ENCODE data around the gene SQSTM1. TPM values are rescaled to one million over a fixed set of nuclear protein-coding genes. Genes with fewer than 3 reads are reported as not detected.

SQSTM1 gene
- total and polyA plus RNA-seq, 9 of the 15 experiments (the other 6 are each of a cell fraction or from before 2014, with no cell fraction given), result 5.6 to 148 (median 64.0) TPM

- TF ChIP-seq PATZ1 (CRISPR knock-in tag; IDR thresholded peaks at IDR 0.05; ENCODE audit: borderline replicate concordance) (0 out of 2 replicates have a peak, but pooled peaks have one; percentile 36), MYC (IDR thresholded peaks at IDR 0.05; ENCODE audit: low read depth, low read length) (peak; percentile 97), MYC (CRISPR knock-in tag; IDR thresholded peaks at IDR 0.05; ENCODE audit: borderline replicate concordance, low read depth) (peak; percentile 88), RERE (CRISPR knock-in tag; IDR thresholded peaks at IDR 0.05; ENCODE audit: borderline replicate concordance) (no peak), CLOCK (CRISPR knock-in tag; IDR thresholded peaks at IDR 0.05; ENCODE audit: borderline replicate concordance) (peak; percentile 84; the same call in 1 of the 2 replicates), SRSF3 (IDR thresholded peaks at IDR 0.05; ENCODE audit: insufficient read depth, low read length) (0 out of 2 replicates have a peak, but pooled peaks have one; percentile 42), UBTF (IDR thresholded peaks at IDR 0.05; ENCODE audit: borderline replicate concordance in 1 of 2, low read depth in 2 of 2, low read length in 2 of 2) (peak in 1 of 2 experiments; percentile 11; a peak in 1 of 4 replicates), HMG20A (CRISPR knock-in tag; conservative IDR thresholded peaks at IDR 0.05) (0 out of 2 replicates have a peak, but pooled peaks have one; percentile 9), IRF1 (CRISPR knock-in tag; IDR thresholded peaks at IDR 0.05; ENCODE audit: borderline replicate concordance) (0 out of 2 replicates have a peak, but pooled peaks have one; percentile 14), ZNF696 (CRISPR knock-in tag; conservative IDR thresholded peaks at IDR 0.05) (no peak)
Observed at GRCh38 chr5:179819296-179820126, 1.2 kb upstream of the SQSTM1 start (continued).

Data from K562 (cell line).